ENCODE results near the gene PACSIN3.
"Not testable (repeated sequence)": the region's sequence is repeated elsewhere in the genome, so short reads cannot be mapped to it uniquely, and the experiment has no call there.

Gene PACSIN3

GRCh38 chr11:47192111-47192510 lies 5.9 kb upstream of the PACSIN3 start:
- DNase-seq (ENCODE audit: low read depth, low spot score): no peak

DNA sequence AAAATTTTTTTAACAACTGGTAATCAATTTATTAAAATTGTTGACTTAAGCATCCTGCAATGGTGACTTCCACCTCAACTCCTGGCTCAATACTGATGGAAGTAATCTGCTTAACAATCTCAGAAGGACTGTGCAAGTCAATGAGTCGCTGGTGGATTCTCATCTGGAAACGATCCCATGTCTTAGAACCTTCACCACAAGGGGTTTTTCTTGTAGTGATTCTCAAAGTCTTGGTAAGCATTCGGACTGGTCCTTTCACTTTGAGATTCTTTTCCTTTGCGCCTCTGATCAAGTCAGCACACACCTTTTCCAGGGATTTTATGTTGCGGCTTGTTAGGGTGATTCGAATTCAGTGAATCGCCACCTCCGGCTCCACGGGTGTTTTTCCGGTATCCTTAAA lies 4.9 kb upstream of the PACSIN3 start:
- DNase-seq (ENCODE audit: low read depth, low spot score): not testable (repeated sequence)

DNA sequence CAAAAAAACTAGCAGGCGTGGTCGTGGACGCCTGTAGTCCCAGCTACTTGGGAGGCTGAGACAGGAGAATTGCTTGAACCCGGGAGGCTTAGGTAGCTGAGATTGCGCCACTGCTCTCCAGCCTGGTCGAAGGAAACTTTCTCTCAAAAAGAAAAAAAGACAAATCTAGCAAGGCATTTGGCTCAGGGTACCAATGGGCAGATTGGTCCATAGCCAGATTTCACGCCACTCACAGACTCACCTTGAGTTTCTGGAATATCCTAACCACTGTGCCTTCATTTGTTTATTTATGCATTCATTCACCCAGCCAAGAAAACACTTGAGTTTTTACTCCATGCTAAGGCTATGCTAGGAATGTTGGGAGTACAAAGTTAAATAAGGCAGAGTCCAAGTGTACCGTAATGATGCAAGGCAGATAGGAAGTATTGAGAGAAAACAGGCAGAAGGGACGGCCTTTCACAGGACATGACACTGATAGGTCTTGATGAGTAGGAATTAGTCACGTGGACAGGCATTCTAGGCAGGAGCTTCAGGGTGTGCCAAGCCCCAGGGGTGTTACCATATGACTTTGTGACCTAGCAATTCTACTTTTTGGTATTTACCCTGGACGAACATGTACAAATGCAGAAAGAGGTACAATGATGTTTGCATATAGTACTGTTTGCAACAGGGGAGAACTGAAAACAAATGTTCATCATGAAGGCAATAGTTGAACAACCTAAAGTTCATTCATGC lies 3.0 kb upstream of the PACSIN3 start:
- no peak for DNase-seq (ENCODE audit: low read depth, low spot score)

GRCh38 chr11:47188259-47188658 lies 2.0 kb upstream of the PACSIN3 start:
- no peak for DNase-seq (ENCODE audit: low read depth, low spot score)

- DNase-seq (ENCODE audit: low read depth, low spot score): no peak
Measured at GRCh38 chr11:47187723-47188122, 1.5 kb upstream of the PACSIN3 start.

- no peak for DNase-seq (ENCODE audit: low read depth, low spot score)
Measured at GRCh38 chr11:47186700-47187695, 764 bp upstream of the PACSIN3 start.

- DNase-seq (ENCODE audit: low read depth, low spot score): no peak
Measured at GRCh38 chr11:47185305-47186075, 744 bp downstream of the PACSIN3 start.

GRCh38 chr11:47184711-47185304 lies 1.4 kb downstream of the PACSIN3 start:
- DNase-seq (ENCODE audit: low read depth, low spot score): no peak

DNA sequence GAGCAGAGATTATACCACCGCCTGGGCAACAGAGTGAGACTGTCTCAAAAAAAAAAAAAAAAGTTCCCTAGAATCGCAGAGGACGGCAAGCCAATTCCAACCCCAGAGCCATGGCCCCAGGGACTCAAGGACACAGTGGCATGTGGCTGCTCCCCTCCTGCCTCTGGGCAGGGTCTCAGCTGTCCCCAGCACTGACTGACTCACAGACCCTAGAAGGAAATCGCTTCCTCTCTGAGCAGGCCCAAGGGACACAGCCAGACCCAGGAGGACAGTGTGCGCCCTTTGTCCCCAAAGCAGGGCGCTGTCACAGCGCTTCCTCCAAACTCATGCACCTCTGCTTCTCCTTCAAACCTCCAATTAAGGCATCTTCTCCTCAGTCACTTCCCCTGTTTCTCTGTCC lies 2.3 kb downstream of the PACSIN3 start:
- no peak for DNase-seq (ENCODE audit: low read depth, low spot score)

- DNase-seq (ENCODE audit: low read depth, low spot score): no peak
Measured at GRCh38 chr11:47183031-47183856, 3.0 kb downstream of the PACSIN3 start.

DNA sequence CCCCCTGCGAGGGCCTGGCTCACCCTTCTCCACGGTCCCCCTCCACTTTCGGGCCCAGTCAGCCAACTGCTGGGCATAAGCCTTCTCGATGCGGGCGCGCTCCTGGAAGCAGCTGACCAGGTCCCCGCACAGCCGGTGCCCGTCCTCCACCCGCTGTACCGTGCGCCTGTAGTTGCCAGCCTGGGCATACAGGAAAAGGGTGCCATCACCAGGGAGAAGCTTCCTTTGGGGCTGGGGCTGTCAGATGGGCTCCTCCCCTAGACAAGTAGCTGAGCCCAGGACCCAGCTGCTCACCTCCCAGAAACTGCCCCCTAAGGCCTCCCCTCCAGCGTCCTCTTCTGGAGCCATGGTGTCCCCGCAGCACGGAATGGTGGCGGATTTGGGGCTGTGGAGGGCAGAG lies 3.9 kb downstream of the PACSIN3 start:
- no peak for DNase-seq (ENCODE audit: low read depth, low spot score)

- DNase-seq (ENCODE audit: low read depth, low spot score): no peak
Measured at GRCh38 chr11:47181271-47181670, 5.0 kb downstream of the PACSIN3 start.

GRCh38 chr11:47180006-47180787 lies 6.0 kb downstream of the PACSIN3 start:
- no peak for DNase-seq (ENCODE audit: low read depth, low spot score)

DNA sequence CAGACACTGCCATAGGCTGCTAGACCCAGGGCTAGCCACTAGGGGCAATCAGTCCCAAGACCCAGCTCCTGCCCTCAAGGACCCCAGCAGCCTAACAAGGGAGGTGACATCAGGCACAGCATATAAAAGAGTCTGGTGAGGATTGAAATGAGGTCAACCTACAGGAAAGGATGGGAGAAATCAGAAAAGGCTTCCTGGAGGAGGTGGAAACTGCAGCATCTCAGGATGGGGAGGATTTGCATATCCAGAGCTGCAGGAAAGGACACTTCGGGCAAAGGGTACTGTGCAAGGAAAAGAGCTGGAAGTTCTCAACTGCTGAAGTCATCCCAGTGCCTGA lies 6.6 kb downstream of the PACSIN3 start:
- DNase-seq (ENCODE audit: low read depth, low spot score): no peak

GRCh38 chr11:47178737-47179654 lies 7.2 kb downstream of the PACSIN3 start:
- DNase-seq (ENCODE audit: low read depth, low spot score): no peak

DNA sequence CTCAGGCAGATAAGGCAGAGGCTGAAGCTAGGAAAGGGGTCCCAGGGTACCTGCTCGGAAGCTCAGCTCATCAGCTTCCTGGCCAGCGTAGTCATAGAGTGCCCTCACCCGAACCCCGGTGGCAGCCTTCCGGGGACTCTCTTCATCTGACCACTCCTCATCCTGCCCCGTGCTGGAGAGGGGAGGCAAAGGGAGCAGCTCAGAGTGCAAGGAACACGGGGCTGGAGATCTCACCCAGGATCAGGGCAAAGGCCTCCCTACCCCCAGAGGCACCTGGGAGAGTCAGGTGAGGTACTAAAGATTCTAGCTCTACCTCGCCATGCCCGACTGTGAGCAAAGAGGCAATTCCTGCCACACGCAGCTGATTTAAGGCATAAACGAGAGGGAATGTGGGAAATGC lies 7.9 kb downstream of the PACSIN3 start:
- no peak for DNase-seq (ENCODE audit: low read depth, low spot score)

DNA sequence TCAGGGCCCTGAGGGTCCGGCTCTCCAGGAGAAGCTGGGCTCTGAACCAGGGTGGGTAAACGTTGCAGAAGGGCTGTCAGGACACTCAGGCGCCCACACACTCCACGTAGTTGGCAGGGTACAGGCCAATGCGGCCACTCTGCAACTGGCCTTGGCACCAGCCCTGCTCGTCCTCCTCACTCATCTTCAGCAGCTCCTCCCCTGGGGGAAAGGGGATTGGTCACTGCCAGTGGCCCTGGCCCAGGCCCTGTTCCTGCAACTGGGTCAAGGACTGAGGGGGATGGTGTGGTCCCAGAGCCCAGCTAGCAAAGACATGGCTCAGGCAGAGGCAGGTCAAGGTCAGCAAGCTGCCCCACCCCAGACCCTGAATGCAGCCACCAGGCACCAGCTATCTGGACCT lies 8.4 kb downstream of the PACSIN3 start:
- no peak for DNase-seq (ENCODE audit: low read depth, low spot score)

DNA sequence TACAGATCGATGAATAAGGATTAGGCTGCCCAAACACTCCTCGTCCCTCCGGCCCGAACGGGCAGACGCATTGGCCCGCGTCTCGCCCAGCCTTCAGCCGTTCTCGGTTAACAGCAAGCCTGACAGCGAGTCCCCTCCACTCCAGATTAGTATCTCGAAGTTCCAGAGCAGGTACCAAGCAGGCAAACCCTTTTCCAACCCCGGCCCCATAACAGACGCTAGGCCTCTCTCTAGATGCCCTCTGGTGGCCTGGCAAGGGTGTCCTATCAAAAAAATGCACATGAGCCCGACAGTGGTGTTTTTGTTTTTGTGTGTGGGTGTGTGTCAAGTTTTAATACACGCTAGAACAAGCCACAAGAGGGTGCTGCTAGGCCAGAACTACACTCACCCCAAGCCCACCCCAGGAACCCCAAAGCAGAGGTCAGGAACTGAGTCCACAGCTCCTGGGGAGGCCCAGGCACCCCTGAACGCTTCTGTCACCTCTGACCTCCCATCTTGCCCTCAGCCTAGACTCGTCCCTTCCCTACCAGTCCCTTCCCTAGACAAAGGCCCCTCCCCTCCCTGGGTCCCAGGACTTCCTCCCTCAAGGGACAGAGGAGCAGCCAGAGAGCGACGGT lies 8.9 kb downstream of the PACSIN3 start:
- peak; percentile 45 for DNase-seq (ENCODE audit: low read depth, low spot score)

All from brain pericyte (primary cell).